Activated CD8-positive, alpha-beta memory T cell treated with anti-CD3 and anti-CD28 coated beads, Interleukin-2, amount 10 ng/mL, durations not matched to agents 7 days and 5 days (primary cell): ENCODE data around the gene LRRC56. TPM values are rescaled to one million over a fixed set of nuclear protein-coding genes. Genes with fewer than 3 reads are reported as not detected.

Experiments
- ATAC-seq: fragments of 150-1000 bp; cut with Tn5 transposase; one replicate; pipeline ENCODE4 v1.10.0; 2021; ENCODE audit warnings: moderate library complexity
- CTCF ChIA-PET: fragments of 350-600 bp; sonication (Branson Sonifier 250); formaldehyde crosslinking; loops from one replicate; lab custom pipeline; 2021; ENCODE audit warnings: antibody characterized with exemption; lab: Charles Lee
- DNase-seq: peaks from one replicate; pipeline ENCODE4 v3.0.0-alpha.2; 2020
- H3K27ac Mint-ChIP-seq: one replicate; pipeline ENCODE4 v1.8.0; 2021; ENCODE audit warnings: mild to moderate bottlenecking, mixed read lengths
- H3K27me3 Mint-ChIP-seq: one replicate; pipeline ENCODE4 v1.8.0; 2021; ENCODE audit warnings: mixed read lengths
- H3K36me3 Mint-ChIP-seq: one replicate; pipeline ENCODE4 v1.8.0; 2021; ENCODE audit warnings: mild to moderate bottlenecking, mixed read lengths
- H3K4me1 Mint-ChIP-seq: one replicate; pipeline ENCODE4 v1.8.0; 2021; ENCODE audit warnings: mixed read lengths
- H3K4me3 Mint-ChIP-seq: one replicate; pipeline ENCODE4 v1.8.0; 2021; ENCODE audit warnings: mild to moderate bottlenecking, moderate library complexity, mixed read lengths
- H3K9me3 Mint-ChIP-seq: one replicate; pipeline ENCODE4 v1.8.0; 2022; ENCODE audit warnings: low read depth, mixed read lengths
- total RNA-seq, 2 experiments: library from RNA; stranded (reverse); gene quantifications; one replicate each; pipeline ENCODE4 v1.2.3, GENCODE V29; 2021

LRRC56 gene
- total RNA-seq, 2 experiments from 2014 or later = 1.7 to 2.1 TPM

- Mint-ChIP-seq H3K36me3 (no peaks in the 10 kb centered on the region), H3K27ac (no peak overlapping the region), H3K27me3 (peaks cover 18% of the 10 kb centered on the region), H3K4me3 (no peak overlapping the region), H3K9me3 (no peaks in the 10 kb centered on the region), H3K4me1 (peaks cover 11% of the 10 kb centered on the region)
- DNase-seq (no peak), ATAC-seq (no peak)
- CTCF ChIA-PET = interaction anchor here (1.1 to 8.3 kb wide), 5 partner anchors 14 to 167 kb away, joined by 3 to 150 read pairs (median 6); partner anchors contain the start of genes DEAF1, HRAS and TMEM80
Observed at GRCh38 chr11:556662-557256, 19.4 kb downstream of the LRRC56 start.

GRCh38 chr11:557328-558132, 20.2 kb downstream of the LRRC56 start:
- no peak overlapping the region for H3K27ac Mint-ChIP-seq
- CTCF ChIA-PET = interaction anchor here (1.1 to 8.3 kb wide), 4 partner anchors 22 to 166 kb away, joined by 6 to 150 read pairs (median 16); partner anchors contain the start of genes DEAF1, HRAS and TMEM80
- DNase-seq (no peak), ATAC-seq (no peak)
- no peak overlapping the region for H3K4me3 Mint-ChIP-seq
- peaks cover 12% of the 10 kb centered on the region for H3K4me1 Mint-ChIP-seq
- no peaks in the 10 kb centered on the region for H3K36me3 Mint-ChIP-seq
- H3K27me3 Mint-ChIP-seq = peaks cover 18% of the 10 kb centered on the region
- no peaks in the 10 kb centered on the region for H3K9me3 Mint-ChIP-seq

GRCh38 chr11:558503-558902, 21.2 kb downstream of the LRRC56 start:
- Mint-ChIP-seq H3K36me3 (peaks cover 1% of the 10 kb centered on the region), H3K4me3 (no peak overlapping the region), H3K27me3 (peaks cover 18% of the 10 kb centered on the region), H3K27ac (no peak overlapping the region), H3K9me3 (no peaks in the 10 kb centered on the region), H3K4me1 (peaks cover 12% of the 10 kb centered on the region)
- CTCF ChIA-PET = no interaction called here
- DNase-seq (no peak), ATAC-seq (no peak)

- Mint-ChIP-seq H3K9me3 (no peaks in the 10 kb centered on the region), H3K27me3 (peaks cover 18% of the 10 kb centered on the region), H3K4me1 (peaks cover 12% of the 10 kb centered on the region), H3K27ac (no peak overlapping the region), H3K4me3 (no peak overlapping the region), H3K36me3 (peaks cover 2% of the 10 kb centered on the region)
- CTCF ChIA-PET = interaction anchor here (1.4 kb wide), 1 partner anchor 40 kb away, joined by 5 read pairs; no protein-coding TSS in a partner anchor
- ATAC-seq (no peak), DNase-seq (no peak)
Observed at GRCh38 chr11:559020-559620, 21.8 kb downstream of the LRRC56 start.

- DNase-seq = no peak
Observed at GRCh38 chr11:559712-560304, 22.5 kb downstream of the LRRC56 start.

GRCh38 chr11:560305-561147, 23.2 kb downstream of the LRRC56 start, which contains the start of the genes LMNTD2 and RASSF7:
Gene LMNTD2, minus strand, starts transcription at chr11:560738. Its CDS starts 22 bp downstream, at chr11:560716.
Gene RASSF7, plus strand, starts transcription at chr11:560970. Its CDS starts 799 bp downstream, at chr11:561769.
- H3K4me1 Mint-ChIP-seq = peaks cover 12% of the 10 kb centered on the region
- peak; percentile 94 for ATAC-seq
- peak within 1 kb of the TSS; percentile 61 for H3K27ac Mint-ChIP-seq
- peaks cover 18% of the 10 kb centered on the region for H3K27me3 Mint-ChIP-seq
- CTCF ChIA-PET = interaction anchor here (0.8 to 1.4 kb wide), 3 partner anchors 42 to 167 kb away, joined by 3 to 7 read pairs (median 5); no protein-coding TSS in a partner anchor
- no peaks in the 10 kb centered on the region for H3K9me3 Mint-ChIP-seq
- peak; percentile 95 for DNase-seq
- H3K36me3 Mint-ChIP-seq = peaks cover 2% of the 10 kb centered on the region
- H3K4me3 Mint-ChIP-seq = peak within 1 kb of the TSS; percentile 88

More at GRCh38 chr11:559712-560304, 22.5 kb downstream of the LRRC56 start:
- no peaks in the 10 kb centered on the region for H3K9me3 Mint-ChIP-seq
- peaks cover 2% of the 10 kb centered on the region for H3K36me3 Mint-ChIP-seq
- ATAC-seq = no peak
- CTCF ChIA-PET = interaction anchor here (0.8 to 1.4 kb wide), 3 partner anchors 41 to 167 kb away, joined by 3 to 7 read pairs (median 5); no protein-coding TSS in a partner anchor
- H3K4me1 Mint-ChIP-seq = peaks cover 12% of the 10 kb centered on the region
- H3K4me3 Mint-ChIP-seq = peak overlapping the region; percentile 88
- peak overlapping the region; percentile 54 for H3K27ac Mint-ChIP-seq
- peaks cover 18% of the 10 kb centered on the region for H3K27me3 Mint-ChIP-seq

- Mint-ChIP-seq H3K4me1 (peaks cover 12% of the 10 kb centered on the region), H3K36me3 (peaks cover 2% of the 10 kb centered on the region), H3K27ac (peak overlapping the region; percentile 61), H3K27me3 (peaks cover 16% of the 10 kb centered on the region), H3K4me3 (peak overlapping the region; percentile 88), H3K9me3 (no peaks in the 10 kb centered on the region)
- DNase-seq = no peak
- peak; percentile 56 for ATAC-seq
- CTCF ChIA-PET = interaction anchor here (0.6 kb wide), 1 partner anchor 164 kb away, joined by 4 read pairs; no protein-coding TSS in a partner anchor
Observed at GRCh38 chr11:561148-562003, 24.0 kb downstream of the LRRC56 start.

GRCh38 chr11:562046-562645, 24.8 kb downstream of the LRRC56 start:
- H3K27ac Mint-ChIP-seq = no peak overlapping the region
- H3K36me3 Mint-ChIP-seq = peaks cover 2% of the 10 kb centered on the region
- no peaks in the 10 kb centered on the region for H3K9me3 Mint-ChIP-seq
- peaks cover 18% of the 10 kb centered on the region for H3K4me1 Mint-ChIP-seq
- peak overlapping the region; percentile 88 for H3K4me3 Mint-ChIP-seq
- peaks cover 8% of the 10 kb centered on the region for H3K27me3 Mint-ChIP-seq
- no peak for ATAC-seq
- no peak for DNase-seq
- CTCF ChIA-PET = interaction anchor here (0.6 kb wide), 1 partner anchor 164 kb away, joined by 4 read pairs; no protein-coding TSS in a partner anchor

- Mint-ChIP-seq H3K27ac (no peak overlapping the region), H3K27me3 (peaks cover 2% of the 10 kb centered on the region), H3K4me1 (peaks cover 24% of the 10 kb centered on the region), H3K36me3 (peaks cover 5% of the 10 kb centered on the region), H3K4me3 (no peak overlapping the region), H3K9me3 (no peaks in the 10 kb centered on the region)
- DNase-seq (no peak), ATAC-seq (no peak)
- CTCF ChIA-PET = interaction anchor here (1.2 kb wide), 1 partner anchor 8 kb away, joined by 8 read pairs; no protein-coding TSS in a partner anchor
Observed at GRCh38 chr11:563066-563811, 25.9 kb downstream of the LRRC56 start.

GRCh38 chr11:563812-564578, 26.7 kb downstream of the LRRC56 start:
- Mint-ChIP-seq H3K27ac (no peak overlapping the region), H3K4me1 (peaks cover 24% of the 10 kb centered on the region), H3K4me3 (no peak overlapping the region), H3K36me3 (peaks cover 5% of the 10 kb centered on the region), H3K9me3 (no peaks in the 10 kb centered on the region), H3K27me3 (no peaks in the 10 kb centered on the region)
- DNase-seq = no peak
- CTCF ChIA-PET = interaction anchor here (0.8 to 1.7 kb wide), 3 partner anchors 9 to 115 kb away, joined by 3 to 8 read pairs (median 3); no protein-coding TSS in a partner anchor
- no peak for ATAC-seq
